HG03095 (cell line): ENCODE measurements around the gene TMEM158.

ENCODE experiments used
- ATAC-seq: cut with Tn5 transposase; IDR thresholded peaks from one replicate; pipeline ENCODE4 v1.9.1; 2021; ENCODE audit warnings: moderate library complexity; ENCODE audit not compliant: unreplicated experiment

The TMEM158 gene

GRCh38 chr3:45205126-45205525 is 21.0 kb downstream of the TMEM158 start:
- ATAC-seq: no peak

- ATAC-seq: no peak
These were observed 22.0 kb downstream of the TMEM158 start for GRCh38 chr3:45204136-45204535.

GRCh38 chr3:45199837-45200648 is 26.0 kb downstream of the TMEM158 start:
- no peak for ATAC-seq

GRCh38 chr3:45198264-45199260 is 27.5 kb downstream of the TMEM158 start:
- ATAC-seq: no peak

- ATAC-seq: no peak
These were observed 31.3 kb downstream of the TMEM158 start for GRCh38 chr3:45194791-45195190.

- ATAC-seq: no peak
These were observed 34.1 kb downstream of the TMEM158 start for GRCh38 chr3:45191924-45192417.

GRCh38 chr3:45191424-45191823 is 34.7 kb downstream of the TMEM158 start:
- no peak for ATAC-seq

- ATAC-seq: no peak
These were observed 37.1 kb downstream of the TMEM158 start for GRCh38 chr3:45188719-45189659.

GRCh38 chr3:45187694-45188141 is 38.4 kb downstream of the TMEM158 start:
- no peak for ATAC-seq

- ATAC-seq: no peak
These were observed 39.2 kb downstream of the TMEM158 start for GRCh38 chr3:45186871-45187270.

GRCh38 chr3:45185461-45185860 is 40.6 kb downstream of the TMEM158 start:
- no peak for ATAC-seq

GRCh38 chr3:45185052-45185451 is 41.0 kb downstream of the TMEM158 start:
- no peak for ATAC-seq

- no peak for ATAC-seq
These were observed 42.2 kb downstream of the TMEM158 start for GRCh38 chr3:45183872-45184262.

GRCh38 chr3:45182915-45183871 is 42.9 kb downstream of the TMEM158 start:
- no peak for ATAC-seq

GRCh38 chr3:45181496-45181895 is 44.6 kb downstream of the TMEM158 start:
- no peak for ATAC-seq

- ATAC-seq: no peak
These were observed 45.2 kb downstream of the TMEM158 start for GRCh38 chr3:45180899-45181298.

- ATAC-seq: no peak
These were observed 46.0 kb downstream of the TMEM158 start for GRCh38 chr3:45180051-45180450.

- ATAC-seq: no peak
These were observed 46.9 kb downstream of the TMEM158 start for GRCh38 chr3:45179163-45179562.
